Measurements from ENCODE around the gene LRRFIP1. TPM values are rescaled to one million over a fixed set of nuclear protein-coding genes. Genes with fewer than 3 reads are reported as not detected.
"Not testable (repeated sequence)": the region's sequence is repeated elsewhere in the genome, so short reads cannot be mapped to it uniquely, and the experiment has no call there.

LRRFIP1 gene
- polyA plus RNA-seq, 1 donor, result 101 TPM

DNA sequence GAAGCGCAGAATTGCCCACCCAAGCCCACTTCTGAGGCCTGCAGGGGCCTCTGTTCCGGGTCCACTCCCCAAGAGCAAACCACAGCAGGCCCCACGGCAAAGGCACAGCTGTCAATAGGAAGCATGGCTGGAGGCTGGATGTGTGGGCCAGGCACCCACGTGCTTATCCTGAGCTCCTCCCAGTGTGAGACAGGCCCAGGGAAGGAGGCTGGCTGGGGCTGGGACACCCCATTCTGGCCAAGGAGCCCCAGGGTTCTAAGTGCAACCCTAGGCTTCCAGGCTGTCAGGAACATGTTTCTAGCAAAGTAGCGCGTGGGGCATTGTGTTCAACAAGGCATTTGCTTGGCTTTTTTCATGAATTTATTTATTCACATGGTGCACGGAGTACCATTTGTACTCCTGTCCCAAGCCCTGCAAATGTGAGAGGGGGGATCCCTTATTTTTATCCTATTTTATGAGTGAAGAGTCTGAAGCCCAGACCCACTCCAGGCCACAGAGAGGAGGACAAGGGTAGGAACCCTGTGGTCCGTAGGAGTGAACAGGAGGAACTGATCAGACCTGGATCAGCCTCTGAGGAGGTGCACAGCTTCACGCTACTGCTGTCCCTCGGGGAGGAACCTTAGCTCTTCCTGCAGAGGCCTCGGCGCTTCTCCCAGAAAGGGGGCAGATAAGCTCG, 30.7 kb upstream of the LRRFIP1 start:
- DNase-seq, result no peak

DNA sequence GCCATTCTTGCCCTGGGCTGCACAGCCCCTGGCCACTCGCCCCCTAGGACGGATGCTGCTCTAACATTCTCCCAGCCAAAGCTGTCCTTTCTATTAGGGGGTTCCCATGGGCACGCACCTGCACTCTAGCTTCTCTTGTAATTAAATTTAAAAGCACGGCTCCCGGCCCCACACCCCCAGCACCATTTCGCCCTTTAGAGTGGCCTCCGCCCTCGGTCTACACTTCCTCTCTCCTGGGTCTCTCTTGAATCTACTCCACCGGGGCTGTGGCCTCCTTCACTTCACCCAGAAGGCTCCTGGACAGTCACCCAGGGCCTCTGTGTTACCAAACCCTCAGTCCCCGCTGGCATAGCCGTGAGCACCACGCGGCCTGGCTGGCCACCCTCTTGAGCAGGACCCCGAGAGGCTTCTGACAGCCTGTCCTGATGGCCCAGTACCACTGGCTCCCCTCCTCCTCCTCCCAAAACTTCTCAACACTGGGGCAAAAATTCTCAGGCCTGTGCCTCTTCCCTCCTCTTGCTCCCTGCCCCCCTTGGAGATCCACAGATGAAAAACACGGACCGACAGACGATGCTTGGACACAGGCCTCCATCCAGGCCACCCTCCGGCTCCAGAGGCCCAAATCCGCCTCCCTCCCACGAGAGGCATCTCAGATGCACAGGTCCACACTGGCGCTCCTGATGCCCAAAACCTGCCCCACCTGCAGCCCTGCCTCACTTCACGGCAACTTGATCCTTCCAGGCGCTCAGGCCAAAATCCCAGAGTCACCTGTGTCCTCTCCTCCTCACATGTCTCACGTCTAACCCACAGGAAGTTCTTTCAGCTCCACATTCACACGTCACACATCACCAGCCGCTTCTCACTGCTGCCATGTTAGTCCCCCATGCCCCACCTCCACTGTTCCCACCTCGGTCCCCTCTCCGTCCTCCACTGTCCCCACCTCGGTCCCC, 29.9 kb upstream of the LRRFIP1 start:
- no peak for DNase-seq

DNA sequence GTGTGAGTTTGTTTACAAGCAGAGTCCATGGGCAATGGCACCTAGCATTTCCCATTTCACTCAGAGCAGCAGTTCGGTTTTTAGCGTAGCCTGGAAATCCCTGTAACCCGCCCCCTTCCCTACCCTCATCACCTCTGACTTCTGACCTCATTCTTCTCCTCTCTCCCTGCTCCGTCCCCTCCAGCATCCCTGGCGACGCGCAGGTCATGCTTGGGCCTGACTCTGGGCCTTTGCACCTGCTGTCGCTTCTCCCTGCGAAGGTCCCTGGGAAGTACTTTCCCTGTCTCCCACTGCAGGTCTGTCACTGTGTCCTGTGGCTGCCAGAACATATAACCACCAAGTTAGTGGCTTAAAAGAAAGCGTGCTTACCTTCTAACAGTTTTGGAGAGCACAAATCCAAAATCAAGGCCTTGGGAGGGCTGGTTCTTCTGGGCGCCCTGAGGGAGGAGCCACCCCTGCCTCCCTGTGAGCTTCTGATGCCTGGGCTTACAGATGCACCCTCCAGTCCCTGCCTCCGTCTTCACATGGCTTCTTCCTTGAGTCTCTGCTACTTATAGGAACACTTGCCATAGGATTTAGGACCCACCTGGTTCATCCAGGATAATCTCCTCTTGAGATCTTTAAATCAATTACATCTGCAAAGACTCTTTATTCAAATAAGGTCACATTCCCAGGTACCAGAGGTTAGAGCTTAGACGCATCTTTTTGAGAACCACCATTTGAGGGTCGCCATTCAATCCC, 28.7 kb upstream of the LRRFIP1 start:
- no peak for DNase-seq

DNA sequence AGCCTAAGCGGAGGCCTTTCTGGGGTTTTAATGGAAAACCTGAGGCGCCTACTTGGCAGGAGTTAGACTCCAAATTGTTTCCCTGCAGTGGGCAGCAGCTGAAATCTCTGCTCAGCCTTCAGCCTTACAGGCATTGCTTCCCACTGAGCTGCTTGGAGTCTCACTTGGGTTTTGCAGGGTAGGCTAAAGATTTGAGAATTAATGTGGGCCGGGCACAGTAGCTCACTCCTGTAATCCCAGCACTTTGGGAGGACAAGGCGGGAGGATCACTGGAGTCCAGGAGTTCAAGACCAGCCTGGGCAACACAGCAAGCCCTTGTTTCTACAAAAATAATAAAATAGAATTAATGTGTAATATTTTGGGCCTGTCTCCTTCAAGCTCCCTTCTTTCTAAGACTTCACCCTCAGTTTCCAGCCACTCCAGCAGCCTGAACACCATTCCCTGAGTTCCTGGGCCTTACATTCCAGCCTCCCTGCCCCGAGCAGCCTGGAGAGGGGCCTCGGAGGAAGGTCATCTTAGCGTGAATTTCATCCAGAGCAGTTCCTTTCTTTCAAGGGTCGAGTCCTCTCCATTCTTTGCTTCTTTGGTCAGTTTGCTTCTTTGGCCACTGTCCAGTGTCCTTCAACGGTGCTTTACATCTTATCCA, 27.8 kb upstream of the LRRFIP1 start:
- no peak for DNase-seq

DNA sequence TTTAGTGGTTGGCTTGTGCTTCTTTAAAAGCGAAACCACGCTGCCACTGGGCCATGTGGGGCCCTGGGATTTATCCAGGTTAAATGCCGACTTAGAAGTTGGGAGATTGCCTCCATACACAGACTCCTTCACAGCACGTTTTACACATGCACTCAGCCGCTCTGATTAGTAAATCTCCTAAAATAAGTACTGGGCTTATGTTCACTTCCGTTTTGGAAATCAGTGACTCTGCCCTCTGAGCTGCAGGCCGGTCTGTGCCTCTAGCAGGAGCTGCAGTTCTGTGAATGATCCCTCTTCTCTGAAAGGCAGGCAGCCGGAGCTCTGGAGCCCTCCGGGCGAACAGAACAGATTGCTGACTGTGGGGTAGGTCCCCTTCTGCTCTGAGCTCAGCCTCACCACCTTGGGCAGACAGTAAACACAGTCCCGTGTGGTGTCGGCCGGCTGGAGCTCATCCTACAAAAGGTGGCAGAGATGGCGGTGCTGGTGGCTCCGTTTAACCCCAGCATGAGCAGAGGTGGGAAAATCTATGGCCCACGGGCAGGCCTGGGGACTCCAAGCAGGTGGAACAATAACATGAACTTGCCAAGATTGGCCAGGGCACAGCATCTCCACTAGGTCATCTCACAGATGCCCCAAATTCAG, 27.1 kb upstream of the LRRFIP1 start:
- DNase-seq, result peak; percentile 35

DNA sequence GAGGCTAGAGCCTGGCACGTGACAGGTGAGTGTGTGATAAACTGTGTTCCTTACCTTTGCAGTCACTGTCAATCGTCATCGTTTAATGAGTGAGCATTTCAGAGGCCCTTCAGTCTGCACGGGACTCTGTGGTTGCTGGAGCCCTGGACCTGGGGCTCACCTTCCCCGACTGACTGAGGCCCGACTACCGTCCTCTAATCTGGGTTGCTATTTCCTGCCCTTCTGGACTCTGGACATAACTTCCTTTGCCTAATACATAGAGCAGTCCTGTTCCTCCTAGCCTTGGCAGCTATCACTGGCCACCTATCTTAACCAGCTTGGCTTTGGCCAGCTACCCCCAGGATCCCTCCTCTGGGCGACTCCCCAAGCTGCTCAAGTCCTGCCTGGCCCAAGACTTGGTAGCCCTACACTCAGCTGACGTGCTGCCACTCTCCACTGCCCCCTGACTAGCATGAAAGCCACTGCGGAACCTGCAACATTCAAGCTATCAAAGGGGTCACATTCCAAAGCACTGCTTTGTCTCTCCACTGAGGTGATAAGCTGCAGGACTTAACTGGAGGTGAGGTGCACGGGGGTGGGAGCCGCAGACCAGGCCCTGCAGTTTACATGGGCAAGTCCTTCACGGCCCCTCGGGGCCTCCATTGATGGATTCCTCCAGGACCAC, 25.8 kb upstream of the LRRFIP1 start:
- no peak for DNase-seq

DNA sequence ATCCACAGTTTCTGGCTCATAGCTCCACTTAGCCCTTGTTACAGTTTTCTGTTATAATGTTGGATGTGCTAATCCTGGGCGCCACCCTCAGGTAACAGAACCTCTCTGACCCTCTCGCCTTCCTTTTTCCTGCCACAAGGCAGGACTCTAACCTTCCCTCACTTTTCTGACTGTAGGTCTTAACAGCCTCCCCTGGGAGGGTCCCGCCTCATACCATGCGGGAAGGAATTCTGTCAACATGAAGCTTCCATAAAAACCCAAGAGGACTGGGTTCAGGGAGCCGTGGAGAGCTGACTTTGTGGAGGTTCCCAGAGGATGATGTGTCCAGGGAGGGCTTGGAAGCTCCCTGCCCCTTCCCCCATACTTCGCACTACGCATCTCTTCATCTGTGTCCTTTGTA, 25.0 kb upstream of the LRRFIP1 start:
- DNase-seq, result no peak

DNA sequence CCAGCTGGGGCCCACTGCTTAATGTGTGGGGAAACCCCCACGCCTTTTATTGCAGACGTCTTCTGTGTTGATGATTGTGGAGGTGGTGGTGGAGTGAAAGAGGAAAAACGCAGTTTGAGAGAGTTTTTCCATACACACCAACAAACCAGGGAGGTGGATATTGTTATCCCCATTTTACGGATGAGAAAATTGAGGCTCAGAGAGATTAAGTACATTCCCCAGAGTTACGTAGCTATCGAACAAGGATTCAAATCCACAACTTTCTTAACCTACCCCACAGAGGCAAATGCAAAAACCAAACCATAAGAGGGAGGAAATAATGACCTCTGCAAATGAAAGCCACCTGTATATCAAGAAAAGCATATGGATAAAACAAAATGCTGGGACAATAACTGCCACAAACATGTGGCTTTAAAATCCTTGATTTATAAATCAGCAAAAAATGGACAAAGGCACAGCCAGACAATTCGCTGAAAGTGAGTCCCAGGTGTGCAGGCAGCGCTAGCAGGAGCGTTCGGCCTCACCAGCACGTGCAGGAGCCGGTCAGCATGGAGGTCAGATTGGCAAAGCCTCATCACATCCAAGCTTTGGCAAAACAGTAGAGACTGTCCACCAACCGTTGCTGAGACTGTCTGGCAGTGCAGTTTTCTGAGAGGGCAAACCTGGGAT, 24.2 kb upstream of the LRRFIP1 start:
- no peak for DNase-seq

DNA sequence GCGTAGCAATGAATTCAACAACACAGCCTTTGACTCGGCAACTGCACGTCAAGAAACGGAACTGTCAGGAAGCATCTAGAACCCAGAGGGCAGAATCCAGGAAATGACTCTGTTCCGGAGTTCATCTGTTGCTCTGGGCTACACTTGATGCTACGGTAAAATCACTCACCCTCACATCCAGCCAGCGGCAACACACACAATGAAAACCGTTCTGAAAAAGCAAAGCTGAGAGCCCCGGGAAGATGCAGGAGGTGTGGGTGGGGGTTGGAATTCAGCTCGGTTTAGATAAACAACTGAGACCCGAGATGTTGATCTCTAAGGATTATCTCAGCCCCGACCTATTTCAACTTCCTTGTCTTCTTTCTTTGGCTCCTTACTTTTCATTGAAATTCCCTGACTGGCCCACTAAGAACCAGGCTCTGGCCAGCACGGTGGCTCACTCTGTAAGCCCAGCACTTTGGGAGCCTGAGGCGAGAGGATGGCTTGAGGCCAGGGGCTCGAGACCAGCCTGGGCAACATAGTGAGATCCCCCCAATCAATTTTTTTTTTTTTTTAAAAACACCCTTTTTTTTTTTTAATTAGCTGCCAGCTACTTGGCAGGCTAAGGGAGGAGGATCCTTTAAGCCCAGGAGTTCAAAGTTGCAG, 23.5 kb upstream of the LRRFIP1 start:
- DNase-seq, result no peak

DNA sequence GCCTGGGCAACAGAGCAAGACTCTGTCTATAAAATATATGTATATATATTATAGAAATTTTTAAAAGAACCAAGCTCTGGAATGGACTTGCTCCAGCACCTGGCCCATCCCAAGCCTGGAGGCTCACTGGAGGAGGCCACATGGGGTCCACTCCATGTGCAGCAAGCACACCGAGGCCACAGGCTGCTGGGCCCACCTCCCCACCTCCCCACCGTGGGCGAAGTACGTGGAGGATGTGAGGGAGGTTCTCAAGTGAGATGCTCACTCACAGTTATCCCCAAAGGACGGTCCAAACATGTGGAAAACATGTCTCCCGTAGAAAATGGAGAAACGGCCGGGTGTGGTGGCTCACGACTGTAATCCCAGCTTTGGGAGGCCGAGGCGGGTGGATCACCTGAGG, 23.0 kb upstream of the LRRFIP1 start:
- no peak for DNase-seq

DNA sequence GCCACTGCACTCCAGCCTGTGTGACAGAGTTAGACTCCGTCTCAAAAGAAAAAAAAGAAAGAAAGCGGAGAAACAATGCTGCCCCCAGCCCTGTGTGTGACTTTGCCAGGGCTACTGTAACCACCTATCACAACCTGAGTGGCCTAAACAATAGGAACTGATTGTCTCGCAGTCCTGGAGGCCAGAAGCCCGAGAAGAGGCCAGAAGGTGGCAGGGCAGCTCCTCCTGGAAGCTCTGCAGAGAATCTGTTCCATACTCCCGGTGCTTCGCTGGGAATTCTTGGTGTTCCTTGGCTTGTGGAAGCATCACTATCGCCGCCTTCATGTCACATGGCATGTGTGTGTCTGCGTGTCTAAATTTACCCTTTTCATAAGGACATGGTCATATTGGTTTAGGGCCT, 22.4 kb upstream of the LRRFIP1 start:
- DNase-seq, result no peak

DNA sequence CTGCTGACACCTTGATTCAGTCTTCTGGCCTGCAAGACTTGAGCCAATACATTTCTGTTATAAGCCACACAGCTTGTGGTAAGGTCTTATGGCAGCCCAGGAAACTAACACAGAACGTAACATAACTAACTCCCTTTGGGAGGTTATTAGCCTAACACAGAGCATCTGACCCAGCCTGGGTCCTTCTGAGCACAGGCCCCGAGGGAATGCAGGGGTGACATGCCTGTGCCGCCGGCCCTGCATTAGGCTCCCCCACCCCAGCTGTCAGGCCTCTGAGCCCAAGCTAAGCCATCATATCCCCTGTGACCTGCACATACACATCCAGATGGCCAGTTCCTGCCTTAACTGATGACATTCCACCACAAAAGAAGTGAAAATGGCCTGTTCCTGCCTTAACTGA, 20.9 kb upstream of the LRRFIP1 start:
- DNase-seq, result not testable (repeated sequence)

DNA sequence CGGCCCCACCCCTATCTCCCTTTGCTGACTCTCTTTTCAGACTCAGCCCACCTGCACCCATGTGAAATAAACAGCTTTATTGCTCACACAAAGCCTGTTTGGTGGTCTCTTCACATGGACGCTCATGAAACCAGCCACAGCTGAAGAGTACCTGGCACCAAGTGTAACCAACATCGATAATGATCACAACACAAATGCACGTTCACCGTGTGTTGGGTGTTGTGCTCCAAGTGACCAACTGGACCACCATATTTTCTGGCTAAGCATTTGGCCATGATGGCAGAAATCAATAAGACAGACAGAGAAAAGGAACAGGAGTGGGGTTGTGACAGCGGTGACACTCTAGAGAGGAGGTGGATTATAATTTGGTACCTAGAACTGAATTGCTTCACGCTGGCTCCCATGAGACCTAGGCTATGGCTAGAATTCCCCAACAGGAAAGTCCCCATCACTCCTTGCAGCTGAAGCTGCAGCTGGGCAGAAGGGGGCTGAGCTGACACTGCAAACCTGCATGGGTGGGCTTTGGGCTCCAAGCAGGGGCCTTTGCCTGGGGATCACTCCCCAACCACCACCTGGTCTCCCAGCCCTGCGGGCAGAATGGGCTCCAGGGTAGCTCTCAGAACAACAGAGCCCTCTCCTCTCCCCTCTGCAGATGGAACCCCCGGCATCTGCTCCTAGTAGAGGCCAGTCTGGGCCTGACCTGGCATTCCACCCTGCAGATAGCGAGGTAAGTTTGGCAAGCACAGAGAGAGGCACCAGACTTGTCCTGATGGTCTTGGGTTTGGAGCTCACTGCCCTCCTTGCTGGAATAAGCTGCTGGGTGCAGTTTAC, 14.6 kb upstream of the LRRFIP1 start:
- no peak for DNase-seq

DNA sequence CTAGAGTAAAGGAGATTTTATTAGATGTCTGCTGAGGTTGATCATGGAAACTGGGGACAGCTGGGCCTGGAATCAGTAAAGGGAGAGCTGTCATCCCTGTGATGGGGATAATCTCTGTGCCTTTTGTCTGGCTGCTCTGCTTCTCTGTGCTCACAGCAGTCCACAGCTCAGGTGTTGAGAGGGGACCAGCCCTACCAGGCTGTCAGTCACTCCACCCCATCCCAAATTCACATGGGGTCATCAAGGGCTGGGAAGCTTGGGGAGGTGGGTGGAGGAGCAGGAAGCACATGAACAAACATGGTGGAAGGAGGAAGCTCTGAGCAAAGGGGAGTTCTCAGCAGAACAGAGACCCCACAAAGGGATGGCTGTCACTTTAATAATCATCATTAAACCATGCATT, 13.7 kb upstream of the LRRFIP1 start:
- no peak for DNase-seq

DNA sequence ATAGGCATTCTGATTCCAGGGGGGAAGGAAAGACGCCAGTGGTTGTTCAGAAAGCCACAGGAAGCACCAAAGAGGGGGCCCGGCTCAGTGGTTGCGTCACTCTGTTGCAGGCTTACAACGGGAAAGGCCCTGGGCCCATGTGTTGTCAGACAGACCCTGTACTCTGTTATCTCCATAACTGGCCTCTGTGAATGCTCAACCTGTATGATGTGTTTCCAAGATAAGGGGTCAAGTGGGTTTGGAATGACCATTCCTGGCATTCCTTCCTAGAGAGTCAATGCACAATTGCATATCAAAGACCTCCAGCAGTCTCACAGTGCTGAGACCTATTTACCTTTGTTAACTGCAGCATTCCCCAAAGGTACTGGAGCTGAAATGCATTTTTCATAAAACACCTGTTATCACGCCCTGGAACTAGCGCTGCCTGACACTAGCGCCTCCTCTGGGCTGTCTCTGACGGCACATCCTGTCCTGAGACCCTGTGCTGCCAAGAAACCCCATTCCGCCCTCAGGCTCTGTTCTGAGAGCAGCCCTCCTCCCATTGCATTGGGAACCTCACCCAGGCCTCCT, 13.2 kb upstream of the LRRFIP1 start:
- no peak for DNase-seq

DNA sequence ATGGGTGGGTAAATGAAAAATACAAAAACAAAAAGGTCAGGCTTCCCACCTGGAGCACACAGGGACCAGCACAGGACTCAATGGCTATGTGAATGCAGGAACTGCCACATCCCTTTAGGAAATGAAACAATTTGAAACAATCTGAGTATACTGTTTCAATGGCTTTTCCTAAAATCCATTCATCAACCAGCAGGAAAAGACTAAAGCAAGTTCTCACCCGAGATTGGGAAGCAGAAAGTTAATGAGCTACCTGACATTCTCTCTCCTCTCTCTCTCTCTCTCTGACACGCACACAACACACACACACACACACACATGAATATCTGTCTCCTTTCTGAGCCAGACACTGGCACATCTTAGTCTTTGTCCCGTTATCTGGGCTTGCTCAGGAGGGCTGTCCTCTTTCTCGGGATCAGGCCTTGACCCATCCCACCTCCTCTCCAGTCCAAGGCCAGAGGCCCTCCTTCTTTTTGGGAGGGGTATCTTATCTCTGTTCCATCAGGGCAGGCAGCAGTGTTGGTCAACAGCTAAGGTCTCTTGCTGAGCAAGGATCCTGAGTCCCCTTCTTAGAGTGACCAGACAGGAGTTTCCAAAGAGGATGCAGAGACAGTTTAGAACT, 11.6 kb upstream of the LRRFIP1 start:
- DNase-seq, result no peak

DNA sequence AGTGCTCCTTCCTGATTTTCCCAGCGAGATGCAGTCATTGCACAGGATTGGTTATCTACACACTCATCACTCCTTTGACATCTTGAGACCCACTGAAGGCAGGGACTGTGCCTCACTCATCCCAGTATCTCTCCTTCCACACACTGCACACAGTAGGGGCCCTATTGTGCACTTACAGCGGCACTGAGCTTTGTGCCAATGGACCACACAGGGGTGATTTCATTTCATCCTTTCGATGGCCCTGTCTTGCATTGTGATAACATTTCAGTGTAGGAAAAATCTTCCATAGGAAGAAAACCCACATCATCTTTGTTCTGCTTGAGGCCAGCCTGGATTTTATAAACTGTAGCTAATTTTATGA, 11.0 kb upstream of the LRRFIP1 start:
- DNase-seq, result no peak

Measured in left kidney (tissue), 2 donors.